COLO668 (cell line): ENCODE measurements around the gene G3BP1.
"Not testable (repeated sequence)": the region's sequence is repeated elsewhere in the genome, so short reads cannot be mapped to it uniquely, and the experiment has no call there.

Source experiments
- DNase-seq: peaks from one replicate; lab custom pipeline; 2025; ENCODE audit not compliant: unreplicated experiment; lab: John Stamatoyannopoulos, UW

G3BP1 gene

GRCh38 chr5:151860867-151861266, 89.1 kb downstream of the G3BP1 start:
- not testable (repeated sequence) for DNase-seq
